Measurements from ENCODE around the gene LRRC27.

LRRC27 gene

GRCh38 chr10:132353456-132354355 is 21.7 kb downstream of the LRRC27 start:
- H3K27ac ChIP-seq (ENCODE audit: low read length), result no peak overlapping the region
- H2AFZ ChIP-seq (ENCODE audit: low read depth, low read length), result no peak overlapping the region
- no peaks in the 10 kb centered on the region for H3K4me1 ChIP-seq (ENCODE audit: low read length)
- no peaks in the 10 kb centered on the region for H4K20me1 ChIP-seq (ENCODE audit: insufficient read depth, low read length)
- no peaks in the 10 kb centered on the region for H3K36me3 ChIP-seq (replicated peaks; ENCODE audit: low read depth, low read length)
- H3K4me3 ChIP-seq (ENCODE audit: low read length), result no peak overlapping the region
- no peaks in the 10 kb centered on the region for H3K79me2 ChIP-seq (ENCODE audit: low read length)
- no peak overlapping the region for H3K9ac ChIP-seq (ENCODE audit: low read length)
- H3K27me3 ChIP-seq (ENCODE audit: low read depth, low read length), result no peaks in the 10 kb centered on the region
- H3K9me3 ChIP-seq (ENCODE audit: insufficient read depth, low read length), result no peaks in the 10 kb centered on the region
- TF ChIP-seq CTCF (IDR thresholded peaks at IDR 0.05; ENCODE audit: low read depth, low read length), result no peak
- TF ChIP-seq EZH2phosphoT487 (IDR thresholded peaks at IDR 0.05; ENCODE audit: low read depth), result no peak
- no peak overlapping the region for H3K4me2 ChIP-seq (ENCODE audit: low read length)

- H3K9me3 ChIP-seq (ENCODE audit: insufficient read depth, low read length), result no peaks in the 10 kb centered on the region
- H3K36me3 ChIP-seq (replicated peaks; ENCODE audit: low read depth, low read length), result no peaks in the 10 kb centered on the region
- no peaks in the 10 kb centered on the region for H3K79me2 ChIP-seq (ENCODE audit: low read length)
- no peak overlapping the region for H2AFZ ChIP-seq (ENCODE audit: low read depth, low read length)
- no peak for TF ChIP-seq CTCF (IDR thresholded peaks at IDR 0.05; ENCODE audit: low read depth, low read length)
- TF ChIP-seq EZH2phosphoT487 (IDR thresholded peaks at IDR 0.05; ENCODE audit: low read depth), result no peak
- H3K27ac ChIP-seq (ENCODE audit: low read length), result no peak overlapping the region
- H4K20me1 ChIP-seq (ENCODE audit: insufficient read depth, low read length), result no peaks in the 10 kb centered on the region
- H3K9ac ChIP-seq (ENCODE audit: low read length), result no peak overlapping the region
- H3K4me3 ChIP-seq (ENCODE audit: low read length), result no peak overlapping the region
- H3K4me2 ChIP-seq (ENCODE audit: low read length), result no peak overlapping the region
- no peaks in the 10 kb centered on the region for H3K4me1 ChIP-seq (ENCODE audit: low read length)
- no peaks in the 10 kb centered on the region for H3K27me3 ChIP-seq (ENCODE audit: low read depth, low read length)
Measured at GRCh38 chr10:132354356-132355094, 22.5 kb downstream of the LRRC27 start.

GRCh38 chr10:132355297-132355696 is 23.3 kb downstream of the LRRC27 start:
- Histone ChIP-seq H3K27ac (ENCODE audit: low read length) (no peak overlapping the region), H3K4me1 (ENCODE audit: low read length) (no peaks in the 10 kb centered on the region), H3K79me2 (ENCODE audit: low read length) (no peaks in the 10 kb centered on the region), H2AFZ (ENCODE audit: low read depth, low read length) (no peak overlapping the region), H3K4me2 (ENCODE audit: low read length) (no peak overlapping the region), H3K4me3 (ENCODE audit: low read length) (no peak overlapping the region), H3K9ac (ENCODE audit: low read length) (no peak overlapping the region), H4K20me1 (ENCODE audit: insufficient read depth, low read length) (no peaks in the 10 kb centered on the region), H3K36me3 (replicated peaks; ENCODE audit: low read depth, low read length) (no peaks in the 10 kb centered on the region), H3K9me3 (ENCODE audit: insufficient read depth, low read length) (no peaks in the 10 kb centered on the region), H3K27me3 (ENCODE audit: low read depth, low read length) (no peaks in the 10 kb centered on the region)
- TF ChIP-seq EZH2phosphoT487 (IDR thresholded peaks at IDR 0.05; ENCODE audit: low read depth), result no peak
- TF ChIP-seq CTCF (IDR thresholded peaks at IDR 0.05; ENCODE audit: low read depth, low read length), result no peak

- Histone ChIP-seq H3K4me1 (ENCODE audit: low read length) (no peaks in the 10 kb centered on the region), H3K9me3 (ENCODE audit: insufficient read depth, low read length) (no peaks in the 10 kb centered on the region), H3K27me3 (ENCODE audit: low read depth, low read length) (no peaks in the 10 kb centered on the region), H3K9ac (ENCODE audit: low read length) (no peak overlapping the region), H3K79me2 (ENCODE audit: low read length) (no peaks in the 10 kb centered on the region), H3K4me3 (ENCODE audit: low read length) (no peak overlapping the region), H3K4me2 (ENCODE audit: low read length) (no peak overlapping the region), H4K20me1 (ENCODE audit: insufficient read depth, low read length) (no peaks in the 10 kb centered on the region), H2AFZ (ENCODE audit: low read depth, low read length) (no peak overlapping the region), H3K27ac (ENCODE audit: low read length) (no peak overlapping the region), H3K36me3 (replicated peaks; ENCODE audit: low read depth, low read length) (no peaks in the 10 kb centered on the region)
- TF ChIP-seq CTCF (IDR thresholded peaks at IDR 0.05; ENCODE audit: low read depth, low read length), result no peak
- no peak for TF ChIP-seq EZH2phosphoT487 (IDR thresholded peaks at IDR 0.05; ENCODE audit: low read depth)
Measured at GRCh38 chr10:132355754-132356153, 23.8 kb downstream of the LRRC27 start.

All from OCI-LY3 (cell line).